Renal cortex interstitium (tissue), 11 donors: ENCODE results near the gene LRIT1. TPM values are rescaled to one million over a fixed set of nuclear protein-coding genes. Genes with fewer than 3 reads are reported as not detected.

ENCODE experiments used
- DNase-seq, 11 donors: peaks; one replicate each; pipeline ENCODE4 v3.0.0-alpha.2; 2013; ENCODE audit warnings: low read depth in 9 of 11, low spot score in 4 of 11; ENCODE audit errors: extremely low read depth in 1 of 11
- polyA plus RNA-seq, 3 donors: library from polyadenylated mRNA; unstranded; fragments of 120-200 nt; gene quantifications; one replicate each; pipeline ENCODE4 v1.2.1, GENCODE V29; 2013; ENCODE audit not compliant: insufficient read length in 3 of 3

LRIT1 gene
- polyA plus RNA-seq, 3 donors = not detected

- DNase-seq = peak in 10 of 11 donors; percentile 5 to 46 (median 28)
Measured at GRCh38 chr10:84224411-84225028, 16.8 kb downstream of the LRIT1 start.

- DNase-seq = no peak
Measured at GRCh38 chr10:84221916-84222315, 19.4 kb downstream of the LRIT1 start.

- DNase-seq = no peak
Measured at GRCh38 chr10:84217746-84218145, 23.6 kb downstream of the LRIT1 start.

GRCh38 chr10:84216834-84217233 is 24.5 kb downstream of the LRIT1 start:
- DNase-seq = no peak

- DNase-seq = no peak
Measured at GRCh38 chr10:84214612-84215235, 26.6 kb downstream of the LRIT1 start.

GRCh38 chr10:84214046-84214572 is 27.2 kb downstream of the LRIT1 start:
- no peak for DNase-seq

- DNase-seq = no peak
Measured at GRCh38 chr10:84213076-84213475, 28.3 kb downstream of the LRIT1 start.

GRCh38 chr10:84212014-84212413 is 29.3 kb downstream of the LRIT1 start:
- no peak for DNase-seq

- no peak for DNase-seq
Measured at GRCh38 chr10:84211566-84211965, 29.8 kb downstream of the LRIT1 start.

- no peak for DNase-seq
Measured at GRCh38 chr10:84208023-84208422, 33.3 kb downstream of the LRIT1 start.

- no peak for DNase-seq
Measured at GRCh38 chr10:84205853-84206525, 35.4 kb downstream of the LRIT1 start.

- peak in 4 of 11 donors; percentile 6 to 19 (median 12) for DNase-seq
Measured at GRCh38 chr10:84205049-84205852, 36.1 kb downstream of the LRIT1 start.

GRCh38 chr10:84204610-84205009 is 36.7 kb downstream of the LRIT1 start:
- no peak for DNase-seq

- DNase-seq = no peak
Measured at GRCh38 chr10:84204122-84204521, 37.2 kb downstream of the LRIT1 start.

- no peak for DNase-seq
Measured at GRCh38 chr10:84202349-84202748, 39.0 kb downstream of the LRIT1 start.

GRCh38 chr10:84201682-84202081 is 39.7 kb downstream of the LRIT1 start:
- DNase-seq = no peak

- no peak for DNase-seq
Measured at GRCh38 chr10:84201244-84201606, 40.1 kb downstream of the LRIT1 start.

- no peak for DNase-seq
Measured at GRCh38 chr10:84200537-84201243, 40.7 kb downstream of the LRIT1 start.
